HG03469 (cell line): ENCODE measurements around the gene KIF26A.

ENCODE experiments used
- ATAC-seq: cut with Tn5 transposase; IDR thresholded peaks from one replicate; pipeline ENCODE4 v1.9.1; 2021; ENCODE audit warnings: mild to moderate bottlenecking, moderate library complexity, moderate number of reproducible peaks; ENCODE audit not compliant: unreplicated experiment

Gene KIF26A

DNA sequence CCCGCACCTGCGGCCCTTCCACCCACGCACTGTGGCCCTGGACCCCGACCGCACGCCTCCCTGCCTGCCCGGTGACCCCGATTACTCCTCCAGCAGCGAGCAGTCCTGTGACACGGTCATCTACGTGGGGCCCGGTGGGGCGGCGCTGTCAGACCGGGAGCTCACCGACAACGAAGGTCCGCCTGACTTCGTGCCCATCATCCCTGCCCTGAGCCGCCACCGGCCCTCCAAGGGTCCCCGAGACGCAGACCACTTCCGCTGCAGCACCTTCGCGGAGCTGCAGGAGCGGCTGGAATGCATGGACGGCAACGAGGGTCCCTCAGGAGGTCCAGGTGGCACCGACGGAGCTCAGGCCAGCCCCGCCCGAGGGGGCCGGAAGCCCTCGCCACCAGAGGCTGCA is 36.7 kb downstream of the KIF26A start:
- ATAC-seq: no peak

DNA sequence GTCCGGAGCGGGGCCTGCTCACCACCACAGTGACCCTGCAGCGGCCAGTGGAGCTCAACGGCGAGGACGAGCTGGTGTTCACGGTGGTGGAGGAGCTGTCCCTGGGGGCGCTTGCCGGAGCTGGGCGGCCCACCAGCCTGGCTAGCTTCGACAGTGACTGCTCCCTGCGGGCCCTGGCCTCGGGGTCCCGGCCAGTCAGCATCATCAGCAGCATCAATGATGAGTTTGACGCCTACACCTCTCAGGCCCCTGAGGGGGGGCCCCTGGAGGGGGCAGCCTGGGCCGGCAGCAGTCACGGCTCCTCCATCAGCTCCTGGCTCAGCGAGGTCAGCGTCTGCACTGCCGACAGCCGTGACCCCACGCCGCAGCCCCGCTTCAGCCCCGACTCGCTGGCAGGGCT is 37.4 kb downstream of the KIF26A start:
- ATAC-seq: no peak

DNA sequence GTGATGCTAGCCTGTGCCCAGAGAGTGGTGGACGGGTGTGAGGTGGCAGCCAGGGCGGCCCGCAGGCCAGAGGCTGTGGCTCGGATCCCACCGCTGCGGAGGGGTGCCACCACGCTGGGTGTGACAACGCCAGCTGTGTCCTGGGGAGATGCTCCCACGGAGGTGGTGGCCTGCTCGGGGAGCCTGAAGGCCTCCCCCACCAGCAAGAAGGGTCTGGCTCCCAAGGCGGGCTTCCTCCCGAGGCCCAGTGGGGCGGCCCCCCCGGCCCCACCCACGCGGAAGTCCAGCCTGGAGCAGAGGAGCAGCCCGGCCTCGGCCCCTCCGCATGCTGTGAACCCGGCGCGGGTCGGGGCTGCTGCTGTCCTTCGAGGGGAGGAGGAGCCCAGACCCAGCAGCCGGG is 38.2 kb downstream of the KIF26A start:
- ATAC-seq: no peak

DNA sequence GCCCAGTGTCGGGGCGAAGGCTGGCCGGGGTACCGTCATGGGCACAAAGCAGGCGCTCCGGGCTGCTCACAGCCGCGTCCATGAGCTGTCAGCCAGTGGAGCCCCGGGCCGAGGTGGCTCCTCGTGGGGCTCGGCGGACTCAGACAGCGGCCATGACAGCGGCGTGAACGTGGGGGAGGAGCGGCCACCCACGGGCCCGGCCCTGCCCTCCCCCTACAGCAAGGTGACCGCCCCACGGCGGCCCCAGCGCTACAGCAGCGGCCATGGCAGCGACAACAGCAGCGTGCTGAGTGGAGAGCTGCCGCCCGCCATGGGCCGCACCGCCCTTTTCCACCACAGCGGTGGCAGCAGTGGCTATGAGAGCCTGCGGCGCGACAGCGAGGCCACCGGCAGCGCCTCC is 39.0 kb downstream of the KIF26A start:
- ATAC-seq: no peak

DNA sequence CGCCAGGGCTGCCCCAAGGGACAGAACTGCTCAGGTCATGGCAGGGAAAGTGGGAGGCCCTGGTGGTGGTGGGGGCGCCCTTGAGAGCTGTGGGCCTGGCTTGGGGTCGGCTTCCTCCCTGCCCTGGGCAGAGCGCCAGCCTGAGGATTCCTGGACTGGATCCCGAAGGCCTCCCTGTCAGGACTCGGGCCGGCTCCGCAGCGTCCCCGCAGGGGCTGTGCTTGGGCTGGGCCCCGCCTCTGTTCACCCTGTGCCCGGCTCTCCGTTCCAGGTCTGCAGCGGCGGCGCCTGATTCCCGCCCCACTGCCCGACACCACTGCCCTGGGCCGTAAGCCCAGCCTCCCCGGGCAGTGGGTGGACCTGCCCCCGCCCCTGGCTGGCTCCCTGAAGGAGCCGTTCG is 39.9 kb downstream of the KIF26A start:
- no peak for ATAC-seq

DNA sequence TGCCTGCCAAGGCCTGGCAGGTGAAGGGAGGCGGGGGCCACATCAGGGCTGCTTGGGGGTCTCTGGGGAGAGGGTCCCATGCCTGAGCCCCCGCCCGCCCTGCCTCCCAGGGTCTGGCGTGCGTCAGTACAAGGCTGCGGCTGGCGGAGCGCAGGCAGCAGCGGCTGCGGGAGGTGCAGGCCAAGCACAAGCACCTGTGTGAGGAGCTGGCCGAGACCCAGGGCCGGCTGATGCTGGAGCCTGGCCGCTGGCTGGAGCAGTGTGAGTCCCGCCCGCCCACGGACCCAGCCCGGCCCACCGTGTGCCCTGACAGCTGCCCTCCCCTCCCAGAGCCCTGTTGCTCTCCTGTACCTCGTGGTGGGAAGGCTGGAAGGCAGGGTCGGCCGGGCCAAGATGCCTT is 40.7 kb downstream of the KIF26A start:
- ATAC-seq: no peak

DNA sequence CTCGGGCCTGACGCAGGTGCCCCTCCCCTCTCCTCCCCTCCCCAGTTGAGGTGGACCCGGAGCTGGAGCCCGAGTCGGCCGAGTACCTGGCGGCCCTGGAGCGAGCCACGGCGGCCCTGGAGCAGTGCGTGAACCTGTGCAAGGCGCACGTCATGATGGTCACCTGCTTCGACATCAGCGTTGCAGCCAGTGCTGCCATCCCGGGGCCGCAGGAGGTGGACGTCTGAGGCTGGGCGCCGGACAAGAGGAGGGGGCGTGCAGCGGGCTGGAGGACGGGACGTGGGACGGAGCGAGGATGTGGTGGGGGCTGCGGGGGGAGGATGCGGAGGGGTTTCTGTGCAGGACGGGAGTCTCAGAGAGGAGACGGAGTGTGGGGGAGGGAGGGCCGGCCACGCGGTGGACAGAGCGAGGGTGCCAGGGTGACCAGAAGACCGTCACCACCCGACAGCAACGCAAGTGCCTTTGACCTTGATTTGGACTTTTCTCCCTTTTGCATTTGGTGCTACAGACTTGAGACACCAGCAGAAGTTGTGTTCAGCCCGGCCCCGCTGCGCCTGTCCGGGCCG is 41.3 kb downstream of the KIF26A start:
- ATAC-seq: no peak

DNA sequence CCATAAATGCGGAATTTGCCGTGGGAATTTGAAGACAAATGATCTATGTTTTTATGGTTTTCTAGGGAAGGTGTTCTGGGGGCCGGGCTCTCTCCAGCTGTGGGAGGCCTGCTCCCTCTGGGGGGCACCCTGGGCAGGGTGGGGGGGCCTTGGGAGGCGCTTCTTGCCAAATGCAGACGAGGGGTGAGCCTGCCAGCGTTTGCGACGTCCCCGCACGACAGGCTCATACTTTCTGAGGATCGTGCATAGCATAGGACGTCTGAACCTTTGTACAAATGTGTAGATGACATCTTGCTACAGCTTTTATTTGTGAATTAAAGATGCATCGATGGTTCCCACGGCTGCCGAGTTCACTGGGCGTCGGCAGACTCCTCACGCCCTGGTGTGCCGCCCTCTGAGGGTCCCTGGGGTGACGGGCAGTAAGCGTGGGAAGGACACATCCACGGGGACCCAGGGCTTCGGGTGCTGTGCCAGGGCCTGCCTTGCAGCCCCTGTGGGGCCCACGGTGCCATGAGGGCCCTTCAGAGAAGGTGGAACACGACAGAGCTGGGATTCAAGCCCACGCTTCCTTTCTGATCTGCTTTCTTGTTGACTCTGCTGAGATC is 42.3 kb downstream of the KIF26A start:
- no peak for ATAC-seq

DNA sequence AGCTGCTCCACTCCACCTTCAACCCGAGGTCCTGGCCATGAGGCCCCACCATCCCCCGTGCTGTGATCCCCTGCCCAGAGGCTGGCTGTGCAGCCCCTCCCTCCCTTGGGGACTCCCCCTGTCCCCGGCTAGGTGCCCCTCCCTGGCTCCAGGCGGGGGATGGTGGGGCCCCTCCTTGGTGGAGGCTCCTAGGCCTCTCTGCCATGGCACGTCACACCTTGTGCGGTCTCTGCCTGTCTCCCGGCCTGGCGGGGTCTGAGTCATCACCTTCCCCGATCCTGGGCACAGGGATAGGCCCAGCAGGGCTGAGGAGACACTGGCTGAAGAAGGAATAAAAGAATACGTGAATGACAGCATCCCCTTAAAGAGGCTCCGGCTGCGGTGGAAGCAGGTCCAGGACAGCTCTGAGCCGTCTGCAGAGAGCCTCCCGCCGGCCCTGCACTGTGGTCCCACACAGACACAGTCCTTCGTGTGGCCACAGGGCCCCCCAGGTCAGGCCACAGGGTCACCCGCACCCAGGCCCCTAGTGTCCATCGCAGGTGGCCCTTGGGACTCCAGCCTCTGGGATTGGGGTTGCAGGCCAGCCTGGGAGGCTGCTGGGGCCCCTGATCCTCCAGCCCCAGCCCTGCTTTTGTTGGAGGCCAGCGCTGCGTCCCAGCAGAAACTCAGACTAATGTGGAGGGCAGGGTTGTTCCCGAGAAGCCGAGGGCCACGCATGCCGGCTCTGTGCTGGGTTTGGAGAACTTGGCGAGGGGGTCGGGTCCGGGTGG is 43.6 kb downstream of the KIF26A start:
- ATAC-seq: no peak

DNA sequence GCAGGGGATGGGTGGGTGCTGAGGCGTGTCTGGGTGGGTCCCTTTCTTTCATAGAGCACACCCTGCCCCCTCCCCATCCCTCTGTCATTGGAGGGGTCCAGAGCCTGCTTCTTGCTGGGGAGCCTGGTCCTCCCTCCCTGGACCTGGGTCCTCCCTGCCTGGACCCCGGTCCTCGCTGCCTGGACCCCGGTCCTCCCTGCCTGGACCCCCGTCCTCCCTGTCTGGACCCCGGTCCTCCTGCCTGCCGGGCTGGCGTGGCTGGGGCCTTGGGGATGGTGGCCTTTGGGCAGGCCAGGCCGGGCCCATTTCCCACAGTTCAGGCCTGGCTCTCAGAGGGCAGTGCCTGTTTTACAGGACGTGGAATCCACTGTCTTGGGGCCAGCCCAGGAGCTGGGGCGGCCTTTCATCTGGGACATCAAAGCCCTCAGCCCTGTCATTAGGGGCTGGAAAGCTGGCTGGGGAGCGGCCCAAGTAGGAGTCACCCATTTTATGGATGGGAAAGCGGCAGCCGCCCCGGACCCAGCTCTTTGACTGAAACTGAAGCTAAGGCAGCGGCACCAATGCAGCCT is 44.6 kb downstream of the KIF26A start:
- no peak for ATAC-seq

DNA sequence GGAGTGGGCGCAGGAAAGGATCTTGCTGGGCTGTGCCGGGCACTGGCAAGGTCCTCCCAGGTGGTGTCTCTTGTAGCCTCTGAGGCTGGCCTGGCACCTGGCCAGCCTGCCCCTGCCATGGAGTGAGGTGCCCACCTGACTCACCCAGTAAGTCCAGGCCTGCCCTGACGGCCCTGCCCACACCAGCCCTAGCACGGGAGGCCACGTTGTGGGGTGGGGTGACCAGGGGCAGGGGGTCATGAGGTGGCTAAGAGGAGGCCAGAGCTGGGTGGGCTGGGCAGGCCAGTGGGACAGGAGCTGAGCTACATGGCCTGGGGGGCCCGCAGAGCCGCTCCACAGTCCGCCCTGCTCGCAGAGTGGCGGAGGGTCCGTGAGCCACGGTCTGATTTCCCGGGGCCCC is 45.4 kb downstream of the KIF26A start:
- no peak for ATAC-seq

DNA sequence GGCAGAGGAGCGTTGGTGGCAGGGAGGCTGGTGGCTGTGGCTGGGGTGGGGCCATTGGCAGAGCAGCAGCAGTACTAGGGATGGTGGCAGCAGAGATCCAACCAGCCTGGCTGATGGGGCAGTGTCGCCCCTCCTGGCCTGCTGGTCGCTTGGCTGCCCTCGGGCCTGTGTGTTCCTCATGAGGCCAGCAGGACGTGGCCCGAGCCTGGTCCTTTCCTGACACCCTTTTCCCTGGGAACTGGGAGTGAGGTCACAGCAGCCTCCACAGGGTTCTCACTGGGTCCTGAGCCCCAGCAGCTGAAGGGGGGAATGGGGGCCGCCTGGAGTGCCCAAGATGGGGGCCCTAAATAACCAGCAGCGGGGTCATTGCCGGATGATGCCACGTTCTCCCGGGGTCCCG is 46.1 kb downstream of the KIF26A start:
- no peak for ATAC-seq

DNA sequence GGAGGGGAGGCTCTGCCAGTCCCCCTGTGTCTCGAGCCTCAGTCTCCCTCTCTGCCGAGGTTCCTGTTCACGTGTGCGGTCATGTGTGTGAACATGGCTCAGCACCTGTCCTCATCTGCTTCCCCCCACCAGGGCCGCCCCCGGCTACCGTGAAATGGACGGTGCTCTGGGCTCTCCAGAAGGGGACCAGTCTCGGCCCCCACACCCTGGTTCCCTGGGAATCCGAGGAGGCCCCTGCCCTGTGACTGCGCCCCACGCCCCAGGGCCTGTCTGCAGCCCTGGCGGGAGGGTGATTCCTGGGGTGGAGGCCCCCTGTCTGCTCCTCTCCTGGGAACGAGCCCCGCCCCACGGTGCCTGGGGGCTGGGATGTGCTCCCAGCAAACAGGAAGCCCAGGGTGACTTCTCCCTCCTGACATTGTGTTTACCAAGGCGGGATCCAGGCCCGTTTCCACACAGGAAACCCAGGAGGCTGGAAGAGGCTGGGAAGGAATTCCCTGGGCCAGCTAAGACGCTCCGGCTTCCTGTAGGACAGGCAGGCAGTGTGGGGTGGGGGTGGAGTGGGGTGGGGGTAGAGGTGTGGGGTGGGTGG is 46.6 kb downstream of the KIF26A start:
- no peak for ATAC-seq

DNA sequence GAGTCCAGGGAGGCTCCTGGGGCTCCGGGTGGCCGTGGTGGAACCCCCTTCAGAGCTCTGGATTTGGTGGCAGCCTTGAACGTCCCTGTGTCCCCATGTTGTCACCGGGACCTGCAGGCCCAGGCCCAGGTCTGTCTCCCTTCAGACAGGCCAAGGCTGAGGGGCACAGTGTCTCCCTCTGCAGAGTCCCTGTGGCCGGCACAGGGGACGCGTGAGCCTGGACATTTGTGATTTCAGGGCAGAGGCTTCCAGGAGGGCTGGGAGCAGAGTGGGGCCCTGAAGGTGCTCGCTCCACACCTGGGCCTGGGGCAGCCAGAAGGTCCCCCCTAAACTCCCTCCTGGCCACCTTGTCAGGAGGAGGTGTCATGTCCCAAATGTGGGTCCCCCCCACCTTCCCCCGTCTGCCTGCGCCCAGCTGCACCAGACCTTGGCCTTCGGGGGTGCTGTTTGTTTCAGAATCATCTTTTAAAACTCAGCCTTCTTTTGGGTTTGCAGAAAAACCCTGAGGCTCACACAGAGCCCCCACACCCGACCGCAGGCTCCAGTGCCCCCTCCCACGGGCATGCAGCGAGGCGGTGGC is 47.6 kb downstream of the KIF26A start:
- ATAC-seq: no peak

DNA sequence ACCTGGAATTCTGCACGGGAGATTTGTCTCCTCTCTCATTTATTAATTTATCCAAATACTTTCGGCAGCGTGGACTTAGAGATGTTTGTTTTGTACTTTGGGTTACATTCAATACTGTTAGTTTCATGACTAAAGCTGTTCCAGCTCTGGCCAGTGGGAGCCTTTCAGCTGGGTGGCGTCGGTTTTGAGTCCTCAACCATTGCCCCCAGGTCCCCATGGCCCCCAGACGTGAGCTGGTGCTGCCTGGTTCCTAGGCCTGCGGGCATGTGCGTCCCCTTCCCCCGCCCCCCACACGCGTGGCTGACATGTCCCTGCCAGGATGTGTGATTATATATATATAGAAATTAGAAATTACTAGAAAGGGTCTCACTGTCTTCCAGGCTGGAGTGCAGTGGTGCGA is 48.2 kb downstream of the KIF26A start:
- no peak for ATAC-seq

DNA sequence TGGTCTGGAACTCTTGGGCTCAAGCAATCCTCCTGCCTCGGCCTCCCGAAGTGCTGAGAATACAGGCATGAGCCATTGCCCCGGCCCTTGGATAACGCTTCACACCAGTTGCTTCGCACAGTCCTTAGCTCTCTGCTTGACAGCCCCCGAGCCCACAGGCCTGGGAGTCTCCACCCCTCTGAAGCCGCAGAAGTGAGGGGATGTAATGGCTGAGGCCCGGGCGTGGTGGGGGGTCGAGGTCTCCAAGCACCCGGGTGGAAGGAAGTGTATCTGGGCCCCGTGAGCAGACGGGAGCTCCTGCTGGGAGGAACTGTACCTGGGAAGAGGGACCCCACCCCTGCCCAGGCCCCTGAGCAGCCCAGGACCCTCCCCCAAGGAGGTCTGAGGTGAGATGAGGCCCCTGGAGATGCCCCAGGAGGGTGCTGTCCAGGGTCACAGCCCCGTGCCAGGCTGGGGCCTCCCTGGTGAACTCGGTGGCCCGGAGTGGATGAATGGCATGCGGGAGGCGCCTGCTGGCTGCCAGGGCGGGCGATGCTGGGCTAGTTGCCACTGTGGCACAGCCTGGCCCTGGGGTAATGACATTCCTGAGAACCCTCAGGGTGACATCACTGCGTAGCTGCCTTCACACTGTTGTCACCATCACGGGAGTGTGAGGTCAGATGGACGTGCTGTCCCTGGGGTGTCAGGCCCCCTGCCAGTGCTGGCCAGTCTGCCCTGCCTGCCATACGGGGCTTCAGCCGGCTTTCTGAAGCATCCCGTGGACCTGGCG is 48.9 kb downstream of the KIF26A start:
- no peak for ATAC-seq

DNA sequence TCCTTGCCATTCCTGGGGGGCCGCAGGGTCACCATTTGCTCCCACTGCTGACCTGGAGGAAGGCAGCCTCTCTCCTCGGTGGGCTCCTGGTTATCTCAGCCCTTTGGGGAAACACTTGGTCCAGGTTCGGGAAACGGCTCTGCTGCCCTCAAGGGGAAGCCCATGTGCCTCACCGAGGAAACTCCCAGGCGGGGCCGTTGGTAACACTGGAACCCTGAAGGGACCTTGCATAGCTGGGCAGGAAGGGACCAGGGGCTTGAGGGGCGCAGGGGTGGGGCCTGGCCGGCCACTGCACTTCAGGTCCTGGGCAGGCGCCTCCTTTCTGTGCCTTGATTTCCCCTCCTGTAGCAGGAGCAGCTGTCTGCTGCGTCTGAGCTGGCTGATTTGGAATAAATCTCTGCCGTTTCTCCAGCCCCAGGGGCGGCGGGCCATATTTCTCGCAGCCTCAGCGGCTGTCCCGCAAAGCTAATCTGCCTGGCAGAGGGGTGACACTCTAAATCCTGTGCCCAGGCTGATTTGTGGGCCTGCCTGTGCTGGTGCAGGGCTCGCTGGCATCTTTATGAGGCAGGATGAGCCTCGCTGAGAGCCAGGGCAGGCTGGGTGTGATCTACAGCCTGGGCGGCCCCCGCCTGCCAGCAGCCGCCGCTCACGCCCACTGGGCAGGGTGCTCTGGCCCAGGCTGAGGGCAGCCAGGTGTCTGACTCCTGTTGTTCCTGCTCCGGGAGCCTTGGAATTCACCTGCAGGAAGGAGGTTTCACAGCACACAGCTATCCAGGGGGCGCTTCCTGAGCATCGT is 49.7 kb downstream of the KIF26A start:
- ATAC-seq: no peak

DNA sequence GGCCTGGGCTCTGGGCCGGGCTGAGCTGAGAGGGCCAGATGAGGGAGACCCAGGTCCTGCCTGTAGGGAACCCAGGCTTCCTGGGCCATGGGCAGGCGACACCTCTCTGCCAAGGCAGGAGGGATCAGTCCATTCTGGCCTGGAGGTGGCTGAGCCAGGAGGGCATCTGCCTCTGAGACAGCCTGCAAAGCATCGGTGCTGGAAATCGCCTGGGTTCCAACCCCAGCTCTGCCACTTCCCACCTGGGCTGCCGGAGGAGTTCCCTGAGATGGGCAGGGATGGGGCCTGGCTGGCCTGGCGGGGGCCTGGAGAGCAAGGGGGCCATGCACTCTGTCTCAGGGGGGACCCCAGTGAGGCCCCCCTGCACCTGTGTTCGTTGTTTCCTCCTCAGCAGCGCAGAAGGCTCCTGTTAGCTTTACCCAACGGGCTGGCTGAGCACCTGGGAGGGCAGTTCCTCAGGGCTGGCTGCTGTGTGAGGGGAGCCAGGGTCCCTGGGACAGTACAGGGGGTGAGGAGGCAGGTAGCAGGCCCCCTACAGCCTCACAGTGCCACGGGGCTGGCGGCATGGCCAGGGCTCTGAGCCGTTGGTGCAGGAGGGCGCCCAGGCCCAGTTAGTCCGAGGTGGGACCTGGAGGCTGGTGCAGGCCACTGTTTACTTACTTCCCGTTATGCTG is 50.5 kb downstream of the KIF26A start:
- ATAC-seq: no peak

DNA sequence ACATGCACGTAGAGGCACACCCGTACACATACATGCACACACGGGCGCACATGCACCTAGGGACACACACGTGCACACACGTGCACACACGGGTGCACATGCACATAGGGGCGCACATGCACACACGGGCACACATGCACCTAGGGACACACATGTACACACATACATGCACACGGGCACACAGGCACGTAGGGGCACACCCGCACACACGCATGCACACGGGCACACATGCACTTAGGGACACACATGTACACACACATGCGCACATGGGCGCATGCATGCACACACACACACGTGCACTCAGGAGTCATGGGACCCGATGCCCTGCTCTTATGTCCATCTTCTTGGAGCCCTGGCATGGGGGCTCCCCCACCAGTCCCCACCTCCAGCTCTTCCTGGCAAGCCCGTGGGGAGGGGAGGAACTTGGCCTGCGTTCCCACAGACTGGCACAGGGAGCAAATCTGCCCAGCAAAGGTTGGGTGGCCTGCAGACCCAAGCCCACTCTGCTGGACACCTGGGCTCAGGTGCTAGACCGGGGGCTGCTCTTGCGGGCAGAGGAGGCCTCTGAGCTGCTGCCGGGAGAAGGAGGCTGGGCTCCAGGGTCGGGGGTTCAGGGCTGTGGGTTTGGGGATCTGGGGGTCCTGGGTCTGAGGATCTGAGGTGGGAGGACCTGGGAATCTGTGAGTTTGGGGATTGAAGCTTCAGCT is 51.4 kb downstream of the KIF26A start:
- ATAC-seq: no peak
